NCI-H1105 (cell line): ENCODE results near the gene LCORL.
"Not testable (repeated sequence)": the region's sequence is repeated elsewhere in the genome, so short reads cannot be mapped to it uniquely, and the experiment has no call there.

Experiments
- DNase-seq: peaks from one replicate; lab custom pipeline; 2025; lab: John Stamatoyannopoulos, UW

Gene LCORL

DNA sequence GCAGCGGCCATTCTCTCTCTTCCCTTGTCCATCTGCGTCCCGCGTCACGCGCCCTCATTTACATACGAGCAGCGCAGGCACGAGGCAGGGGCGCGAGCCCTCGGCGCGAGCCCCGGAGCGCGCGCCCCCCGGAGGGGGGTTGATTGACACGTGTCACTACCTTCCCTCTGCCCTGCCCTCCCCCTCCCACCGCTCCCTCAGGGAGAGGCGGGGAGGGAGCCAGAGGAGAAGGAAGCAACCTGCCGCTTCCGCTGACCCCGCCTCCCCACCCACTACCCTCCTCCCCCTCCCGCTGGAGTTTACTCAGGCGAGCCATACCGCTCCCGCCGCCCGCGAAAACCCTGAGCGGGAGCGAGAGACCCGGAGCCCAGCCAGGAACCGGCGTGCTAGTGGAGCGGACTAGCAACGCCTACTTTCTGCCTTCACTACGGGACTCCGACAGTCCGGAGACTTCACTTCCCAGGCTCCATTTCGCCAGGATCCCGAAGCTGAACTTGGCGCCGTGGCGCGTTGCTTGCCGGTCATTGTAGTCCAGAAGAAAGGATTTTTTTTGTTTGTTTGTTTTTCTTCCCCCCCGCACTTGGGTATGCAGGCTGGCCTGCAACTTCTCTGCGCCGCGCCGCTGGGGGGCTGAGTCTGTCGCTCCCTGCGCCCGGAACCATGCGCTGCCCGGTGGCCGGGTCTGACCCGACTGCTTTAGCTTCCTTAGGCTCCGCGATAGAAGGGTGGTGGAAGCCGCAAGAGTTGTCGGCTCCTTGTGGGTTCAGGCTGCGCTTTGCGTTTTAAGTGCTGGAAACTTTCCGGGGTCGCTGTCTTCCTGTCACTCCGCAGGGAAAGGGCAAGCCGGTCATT, at the start of gene LCORL:
Gene LCORL (minus strand): TSS at position 36 of the 852 bp plus-strand sequence. CDS start 4 bp downstream, at position 32.
- DNase-seq = peak; percentile 96

DNA sequence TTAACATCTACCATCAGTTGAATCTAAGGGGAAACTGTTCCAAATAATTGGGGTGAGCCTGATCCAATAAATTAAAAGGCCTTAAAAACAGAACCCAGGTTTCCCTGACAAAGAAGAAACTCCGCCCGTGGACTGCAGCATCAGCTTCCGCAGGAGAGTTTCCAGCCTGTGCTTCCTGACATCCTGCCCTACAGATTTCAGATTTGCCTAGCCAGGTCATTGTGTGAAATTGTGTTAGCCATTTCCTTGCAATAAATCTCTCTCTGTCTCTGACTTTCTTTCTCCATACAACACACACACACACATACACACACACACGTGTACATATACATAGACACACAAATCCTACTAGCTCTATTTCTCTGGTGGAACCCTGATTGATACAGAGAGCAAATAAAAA, 48.3 kb upstream of the LCORL start:
- DNase-seq = no peak

DNA sequence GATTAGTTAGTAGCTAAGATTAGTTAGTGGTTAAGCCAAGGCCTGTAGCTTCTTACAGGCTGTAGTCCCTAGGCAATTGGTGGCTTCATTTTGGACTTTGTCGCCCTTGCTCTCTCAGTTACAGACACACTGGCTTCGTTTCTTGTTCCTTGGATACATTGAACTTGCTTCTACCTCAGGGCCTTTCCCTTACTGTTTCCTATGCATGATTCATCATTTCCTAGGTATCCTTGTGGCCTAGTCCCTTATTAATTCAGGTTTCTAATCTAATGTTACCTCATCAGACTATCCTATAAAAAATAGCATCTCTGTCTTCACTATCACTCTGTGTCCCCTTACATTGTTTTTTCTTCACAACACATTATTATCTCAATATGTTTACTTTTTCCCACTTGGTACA, 45.5 kb upstream of the LCORL start:
- DNase-seq = no peak

DNA sequence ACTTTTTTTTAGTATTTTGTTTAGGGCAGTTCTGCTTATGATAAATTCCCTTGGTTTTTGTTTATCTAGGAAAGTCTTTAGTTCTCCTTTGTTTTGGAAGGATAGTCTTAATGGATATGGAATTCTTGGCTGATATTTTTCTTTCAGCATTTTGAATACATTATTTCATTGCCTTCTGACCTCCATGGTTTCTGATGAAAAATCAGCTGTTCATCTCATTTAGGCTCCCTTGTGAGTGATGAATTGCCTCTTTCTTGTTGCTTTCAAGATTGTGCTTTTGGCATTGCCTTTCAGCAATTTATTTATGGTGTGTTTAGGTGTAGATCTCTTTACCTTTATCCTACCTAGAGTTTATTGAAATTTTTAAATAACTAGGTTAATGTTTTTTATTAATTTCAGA, 41.5 kb upstream of the LCORL start:
- DNase-seq = no peak

DNA sequence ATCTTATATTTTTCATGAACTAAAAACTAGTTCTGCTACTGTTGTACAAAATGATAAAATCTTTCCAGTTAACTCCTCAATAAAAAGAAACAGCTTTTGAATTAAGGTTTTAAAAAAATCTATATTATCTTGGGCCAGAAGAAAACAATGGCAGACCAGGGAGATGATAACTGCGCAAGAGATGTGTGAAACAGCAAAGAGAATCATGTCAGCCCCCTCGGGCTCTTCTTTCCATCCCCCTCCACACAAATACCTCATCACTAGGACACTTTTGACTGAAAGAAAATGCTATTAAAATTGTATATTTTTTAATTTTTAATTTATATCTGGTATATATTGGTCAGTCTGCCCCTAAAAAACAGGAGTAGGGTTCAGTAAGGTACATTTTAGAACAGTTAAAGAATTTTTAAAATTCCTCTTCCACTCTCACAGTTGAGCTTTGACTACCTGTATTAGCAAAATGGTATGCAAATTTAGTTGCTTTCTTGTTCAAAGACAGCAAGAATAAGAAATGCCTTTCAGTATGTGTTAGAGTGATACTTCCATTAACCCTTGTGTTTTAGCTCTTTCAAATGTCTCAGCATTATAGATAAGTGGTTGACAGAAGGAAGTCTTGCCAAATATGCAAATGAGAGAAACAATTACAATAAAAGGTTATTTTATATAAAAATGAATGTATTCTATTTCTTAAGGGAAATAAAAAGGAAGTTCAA, 36.4 kb upstream of the LCORL start:
- no peak for DNase-seq

DNA sequence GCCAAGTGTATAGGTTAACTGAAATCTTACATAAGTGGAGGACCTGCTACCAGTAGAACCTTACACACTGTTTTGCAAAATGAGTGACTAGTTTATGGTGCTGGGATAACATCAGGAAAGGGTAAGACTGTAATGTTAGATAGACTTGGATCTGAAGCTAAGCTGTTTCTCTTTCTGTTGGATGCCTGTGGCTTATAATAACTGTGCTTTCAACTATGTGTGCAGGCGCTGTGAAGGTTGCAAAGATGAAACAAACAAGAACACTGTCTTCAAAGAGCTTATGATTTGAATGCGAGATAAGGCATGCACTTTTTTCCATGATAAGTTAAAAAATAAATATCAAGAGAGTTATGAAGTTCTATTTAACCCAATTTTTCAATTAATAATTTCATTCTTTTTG, 34.5 kb upstream of the LCORL start:
- DNase-seq = no peak

DNA sequence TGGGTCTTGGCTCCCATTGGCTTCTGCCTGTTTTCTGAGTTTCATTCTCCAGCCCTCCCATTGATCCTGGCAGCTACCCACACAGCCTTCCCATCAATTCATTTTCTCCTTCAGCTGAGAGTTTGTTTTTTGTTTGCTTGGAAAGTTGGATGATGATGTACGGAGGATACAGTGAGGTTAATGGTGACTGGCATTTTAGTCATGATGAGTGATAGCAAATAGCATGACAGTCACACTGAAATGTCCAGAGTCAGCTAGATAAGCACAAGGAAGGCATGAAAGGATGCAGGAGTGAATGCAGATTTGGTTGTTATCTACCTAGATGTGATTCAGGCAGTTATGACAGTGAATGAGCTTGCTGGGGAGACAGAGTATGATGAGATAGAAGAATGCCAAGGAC, 30.6 kb upstream of the LCORL start:
- no peak for DNase-seq

DNA sequence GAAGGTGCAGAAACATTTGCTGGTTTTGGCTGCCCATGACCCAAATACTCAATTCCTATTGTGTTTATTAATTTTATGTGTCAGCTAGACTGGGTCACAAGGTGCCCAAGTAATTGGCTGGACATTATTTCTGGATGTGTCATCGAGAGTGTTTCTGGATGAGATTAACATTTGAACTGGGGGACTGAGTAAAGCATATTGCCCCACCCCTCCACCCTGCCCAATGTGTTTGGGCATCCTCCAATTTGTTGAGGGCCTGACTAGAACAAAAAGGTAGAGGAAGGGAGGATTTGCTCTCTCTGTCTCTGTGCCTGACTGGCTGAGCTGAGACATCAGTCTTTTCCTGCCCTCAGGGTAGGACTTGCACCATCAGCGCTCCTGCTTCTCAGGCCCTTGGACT, 29.7 kb upstream of the LCORL start:
- no peak for DNase-seq

DNA sequence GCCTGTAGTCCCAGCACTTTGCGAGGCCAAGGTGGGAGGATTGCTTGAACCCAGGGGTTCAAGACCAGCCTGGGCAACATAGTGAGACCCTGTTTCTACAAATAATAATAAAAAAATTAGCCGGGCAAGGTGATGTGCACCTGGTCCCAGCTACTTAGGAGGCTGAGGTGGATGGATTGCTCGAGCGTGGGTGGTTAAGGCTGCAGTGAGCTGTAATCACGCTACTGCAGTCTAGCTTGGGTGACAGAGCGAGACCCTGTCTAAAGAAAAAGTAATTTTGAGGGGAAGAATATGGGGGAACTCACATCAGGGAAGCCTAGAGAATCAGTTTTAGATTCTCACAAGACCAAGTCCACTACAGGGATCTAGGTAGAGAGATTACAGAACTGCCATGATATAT, 28.9 kb upstream of the LCORL start:
- no peak for DNase-seq

DNA sequence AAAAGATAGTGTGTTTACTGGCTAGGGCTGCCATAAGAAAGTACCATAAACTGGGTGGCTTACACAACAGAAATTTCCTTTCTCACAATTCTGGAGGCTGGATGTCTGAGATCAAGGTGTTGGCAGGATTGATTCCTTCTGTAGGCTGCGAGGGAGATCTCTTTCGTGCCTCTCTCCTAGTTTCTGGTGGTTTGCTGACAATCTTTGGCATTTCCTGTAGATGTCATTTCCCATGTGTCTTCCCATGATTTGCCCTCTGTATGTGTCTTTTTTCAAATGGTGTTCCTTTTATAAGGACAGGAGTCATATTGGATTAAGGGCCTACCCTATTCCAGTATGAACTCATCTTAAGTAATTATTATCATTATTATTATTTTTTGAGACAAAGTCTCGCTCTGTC, 27.9 kb upstream of the LCORL start:
- no peak for DNase-seq

DNA sequence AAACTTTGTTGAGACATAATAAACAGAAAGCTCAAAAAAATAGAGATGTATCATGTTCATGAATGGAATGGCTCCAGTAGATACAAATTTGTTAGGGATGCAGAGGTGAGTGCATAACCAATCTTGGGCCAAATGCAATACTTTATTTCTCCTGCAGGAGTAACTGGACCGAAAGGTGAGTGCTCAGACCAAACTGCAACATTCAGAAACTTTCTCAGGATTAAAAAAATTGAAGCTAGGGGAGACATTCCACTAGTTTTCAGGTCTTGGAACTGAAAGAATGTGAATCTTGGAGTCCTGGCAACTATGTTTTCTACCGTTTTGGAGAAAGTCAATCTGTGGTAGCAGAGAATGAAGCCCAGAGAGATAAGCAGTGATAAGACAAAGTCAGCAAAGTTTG, 21.2 kb upstream of the LCORL start:
- DNase-seq = no peak

DNA sequence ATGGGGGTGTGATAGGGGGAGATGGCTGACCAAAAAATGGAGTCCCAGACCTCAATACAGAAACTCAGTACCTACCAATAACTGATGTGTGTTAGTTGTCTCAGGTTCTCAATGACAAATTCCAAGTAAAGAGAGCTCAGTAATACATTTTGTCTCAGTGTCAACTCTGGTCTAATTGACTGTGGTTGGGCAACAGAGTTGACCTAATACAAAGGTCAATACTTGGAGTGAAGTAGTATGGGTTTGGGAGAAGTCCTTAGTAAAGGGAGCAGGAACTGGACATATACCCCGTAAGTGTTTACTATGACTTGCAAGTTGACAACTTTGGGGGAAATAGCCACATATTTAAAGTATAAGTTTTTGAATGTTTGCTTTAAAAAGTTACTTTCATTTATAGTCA, 20.5 kb upstream of the LCORL start:
- DNase-seq = no peak

DNA sequence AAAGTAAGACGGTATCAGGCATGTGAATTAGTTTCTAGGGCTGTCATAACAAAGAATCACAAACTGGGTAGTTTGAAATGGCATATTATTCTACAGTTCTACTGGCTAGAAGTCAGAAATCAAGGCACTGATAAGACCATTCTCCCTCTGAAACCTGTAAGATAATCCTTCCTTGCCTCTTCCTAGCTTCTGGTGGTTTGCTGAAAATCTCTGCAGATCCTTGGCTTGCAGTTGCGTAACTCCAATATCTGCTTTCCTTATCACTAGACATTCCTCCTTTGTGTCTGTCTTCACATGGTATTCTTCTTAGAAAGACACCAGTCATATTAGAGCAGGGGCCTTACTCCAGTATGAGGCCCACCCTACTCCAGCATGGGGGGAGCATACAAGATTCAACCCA, 19.6 kb upstream of the LCORL start:
- no peak for DNase-seq

DNA sequence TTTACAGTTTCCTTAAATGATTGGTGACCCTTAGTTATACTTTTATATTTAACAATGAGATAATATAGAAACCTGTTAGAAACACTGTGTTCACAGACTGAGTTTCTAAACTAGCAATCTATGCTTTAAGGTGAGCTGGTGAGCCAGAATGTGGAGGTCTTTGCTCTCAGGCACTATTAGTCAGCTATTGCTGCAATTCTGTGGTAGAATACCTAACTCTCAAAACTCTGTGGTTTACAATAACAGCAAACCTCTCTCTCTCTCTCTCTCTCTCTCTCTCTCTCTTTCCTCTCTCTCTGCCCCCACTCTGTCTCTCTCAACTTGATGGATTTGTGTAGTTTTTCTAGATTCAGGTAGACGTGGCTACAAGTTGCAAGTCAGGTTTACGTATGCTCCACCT, 17.6 kb upstream of the LCORL start:
- DNase-seq = no peak

DNA sequence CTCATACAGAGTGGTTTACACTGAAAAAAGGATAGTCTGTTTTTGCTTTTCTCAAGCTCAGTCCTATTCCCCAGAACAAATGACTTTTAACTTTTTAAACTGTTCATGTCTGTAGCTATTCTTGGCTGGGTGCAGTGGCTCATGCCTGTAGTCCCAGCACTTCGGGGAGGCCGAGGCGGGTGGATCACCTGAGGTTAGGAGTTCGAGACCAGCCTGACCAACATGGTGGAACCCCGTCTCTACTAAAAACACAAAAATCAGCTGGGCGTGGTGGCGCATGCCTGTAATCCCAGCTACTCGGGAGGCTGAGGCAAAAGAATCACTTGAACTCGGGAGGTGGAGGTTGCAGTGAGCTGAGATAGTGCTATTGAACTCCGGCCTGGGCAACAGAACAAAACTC, 14.8 kb upstream of the LCORL start:
- DNase-seq = not testable (repeated sequence)

DNA sequence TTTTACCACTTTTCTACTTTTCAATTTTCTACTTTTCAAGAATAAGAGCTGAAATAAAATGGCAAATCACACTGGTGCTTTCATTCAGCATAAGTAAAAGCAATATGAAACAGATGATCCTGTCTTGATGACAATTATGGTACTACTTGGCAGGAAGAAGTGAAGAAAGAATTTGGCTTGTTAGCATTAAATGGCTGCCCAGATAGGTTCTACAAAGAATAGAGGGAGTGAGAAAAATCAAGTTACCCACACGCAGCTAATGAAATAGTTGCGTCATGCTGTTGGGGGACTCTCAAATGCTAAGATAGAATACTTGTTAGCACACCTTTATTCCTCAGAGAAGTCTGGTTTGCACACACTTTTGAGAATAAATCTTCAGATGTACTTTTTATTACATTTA, 12.5 kb upstream of the LCORL start:
- no peak for DNase-seq

DNA sequence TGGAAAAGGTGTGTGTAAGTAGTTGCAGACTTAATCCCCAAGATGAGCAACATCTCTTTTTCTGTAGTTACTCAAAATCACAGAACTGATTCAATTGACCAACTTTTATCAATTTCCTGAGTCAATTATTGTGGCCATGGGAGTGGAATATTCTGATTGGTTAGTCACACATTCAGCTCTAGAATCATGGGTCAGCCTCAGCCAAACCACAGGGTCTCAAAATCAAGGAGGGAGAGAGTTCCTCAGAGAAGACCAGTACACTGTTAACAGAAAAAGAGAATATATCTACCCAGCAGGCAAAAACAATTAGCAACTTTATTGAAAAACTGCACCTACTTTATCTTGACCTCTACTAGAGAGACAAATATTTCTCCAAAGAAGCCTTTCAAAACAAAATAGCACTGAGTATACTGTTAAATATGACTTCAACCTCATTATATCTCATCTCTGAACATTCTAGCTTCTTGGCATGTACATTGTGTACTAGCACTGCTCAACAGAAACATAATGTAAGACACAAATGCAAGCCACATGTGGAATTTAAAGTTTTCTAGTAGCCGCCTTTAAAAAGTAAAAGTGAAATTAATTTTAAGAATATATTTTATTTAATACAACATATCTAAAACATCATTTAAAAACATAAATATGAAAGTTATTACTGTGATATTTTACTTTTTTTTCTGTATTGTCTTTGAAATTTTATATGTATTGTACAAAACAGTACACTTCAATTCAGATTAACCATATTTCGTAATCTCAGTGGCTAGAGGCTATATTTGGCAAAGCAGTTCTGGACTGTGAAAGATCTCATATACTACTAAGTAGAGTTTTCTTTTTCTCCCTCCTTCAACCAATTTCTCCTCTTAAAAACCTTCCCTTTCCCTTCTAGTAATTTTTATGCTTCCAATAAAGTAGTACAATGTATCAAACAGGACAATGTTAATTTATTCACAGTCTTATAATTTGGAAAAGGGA, 11.8 kb upstream of the LCORL start:
- no peak for DNase-seq

DNA sequence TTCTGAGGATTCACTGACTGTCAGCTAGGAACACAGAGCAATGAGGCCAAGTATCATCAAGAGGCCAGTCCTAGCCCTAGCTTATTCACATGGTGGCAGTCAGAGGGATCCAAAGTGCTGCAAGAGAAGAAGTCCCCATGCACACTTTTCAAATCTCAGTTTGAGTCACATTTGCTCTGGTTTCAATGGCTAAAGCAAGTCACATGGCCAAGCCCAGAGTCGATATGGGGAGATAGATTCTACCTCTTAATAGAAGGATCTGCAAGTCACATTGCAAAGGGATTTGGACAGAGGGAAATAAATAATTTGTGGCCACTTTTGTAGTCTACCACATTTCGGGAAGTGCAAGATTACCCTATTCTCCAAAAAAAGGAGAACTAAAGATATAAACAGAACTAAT, 3.7 kb upstream of the LCORL start:
- no peak for DNase-seq

DNA sequence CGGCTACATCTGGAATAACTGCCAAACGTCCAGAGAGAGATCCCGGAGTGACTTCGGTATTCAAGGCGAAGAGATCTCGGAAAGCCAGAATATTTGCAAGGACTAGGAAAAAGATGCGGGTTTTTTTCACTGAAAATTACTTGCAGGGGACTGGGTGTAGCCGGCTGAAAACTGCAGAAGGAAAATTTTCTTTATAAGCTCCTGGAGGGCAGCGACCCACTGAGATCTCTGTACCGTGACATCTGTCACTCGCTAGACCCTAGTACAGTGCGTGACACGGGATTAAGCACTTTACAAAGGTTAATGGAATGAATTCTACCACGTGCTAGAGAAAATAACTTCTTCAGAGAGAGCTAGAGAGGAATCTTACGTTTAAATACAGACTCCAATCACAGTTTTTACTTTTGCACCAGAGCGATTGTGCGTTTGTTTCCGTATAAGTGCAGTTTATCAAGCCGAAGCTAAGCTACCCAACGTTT, 1.1 kb upstream of the LCORL start:
- no peak for DNase-seq

DNA sequence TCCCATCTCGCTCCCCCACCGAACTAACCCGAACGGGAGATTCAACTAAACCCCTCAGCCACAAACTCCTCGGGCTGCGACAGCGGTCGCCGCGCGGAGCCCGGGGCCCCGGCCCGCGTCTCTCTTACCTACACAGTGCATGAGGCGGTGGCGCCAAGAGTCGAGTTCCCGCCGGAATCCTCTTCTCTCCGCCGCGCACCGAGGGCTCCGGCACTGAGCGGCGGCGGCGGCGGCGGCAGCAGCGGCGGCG, 160 bp downstream of the LCORL start:
- no peak for DNase-seq

DNA sequence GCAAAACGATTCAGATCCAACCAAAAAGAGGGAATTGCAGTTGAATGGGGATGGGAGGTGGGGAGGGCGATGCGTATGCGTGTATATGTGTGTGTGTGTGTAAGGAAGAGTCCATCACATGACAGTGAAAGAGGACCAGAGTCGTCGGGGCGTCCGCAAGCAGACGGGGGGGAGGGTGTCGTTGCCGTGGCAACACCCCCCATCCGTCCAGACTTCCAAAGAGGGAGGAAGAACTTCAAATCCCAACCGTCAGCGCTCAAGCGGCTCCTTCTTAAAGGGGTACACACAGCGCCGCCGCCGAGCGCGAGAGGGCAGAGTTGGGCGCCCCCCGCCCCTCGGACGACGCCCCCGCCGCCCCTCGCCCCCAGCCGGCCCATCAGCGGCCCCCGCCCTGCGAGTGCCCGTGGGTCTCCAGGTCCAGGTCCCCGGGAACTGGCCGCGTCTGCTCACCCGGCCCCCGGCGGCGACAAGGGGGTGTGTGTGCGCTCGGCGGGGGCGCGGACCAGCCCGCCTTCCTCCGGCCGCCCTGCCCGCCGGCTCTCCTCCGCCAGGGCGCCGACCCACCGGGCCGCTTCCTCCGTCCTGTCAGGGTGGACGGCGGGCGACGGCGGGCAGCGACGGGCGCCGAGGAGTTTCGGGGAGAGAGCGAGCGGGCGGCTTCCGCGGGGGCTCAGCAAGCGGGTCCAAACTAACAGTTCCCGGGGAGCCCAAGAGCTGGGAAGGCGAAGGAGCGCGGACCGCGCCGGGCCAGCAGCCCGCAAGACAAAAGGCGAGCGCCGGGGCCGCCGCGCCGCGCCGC, 685 bp downstream of the LCORL start:
- DNase-seq = peak; percentile 85
